GM23248 (cell line): ENCODE measurements around the gene SLAMF7. TPM values are rescaled to one million over a fixed set of nuclear protein-coding genes. Genes with fewer than 3 reads are reported as not detected.

Experiments
- DNase-seq: peaks from one replicate; pipeline ENCODE4 v3.0.0-alpha.2; 2015
- H2AFZ ChIP-seq: fragments of 200-600 bp; sonication (generic); 2 replicates; pipeline ENCODE4 v1.6.1; 2016; ENCODE audit warnings: antibody characterized with exemption
- H3F3A ChIP-seq: fragments of 200-600 bp; sonication (generic); 2 replicates; pipeline ENCODE4 v1.6.1; 2016; ENCODE audit warnings: mild to moderate bottlenecking, antibody characterized with exemption, mixed run types; ENCODE audit not compliant: insufficient read depth
- H3K27ac ChIP-seq: fragments of 200-600 bp; sonication (generic); 2 replicates; pipeline ENCODE4 v1.5.1; 2016; ENCODE audit warnings: mild to moderate bottlenecking
- H3K27me3 ChIP-seq: fragments of 200-600 bp; sonication (generic); replicated peaks from 2 replicates; pipeline ENCODE4 v1.6.1; 2016; ENCODE audit warnings: mild to moderate bottlenecking; ENCODE audit not compliant: insufficient read depth
- H3K36me3 ChIP-seq: fragments of 200-600 bp; sonication (generic); 2 replicates; pipeline ENCODE4 v1.6.1; 2016; ENCODE audit warnings: low read depth, mild to moderate bottlenecking
- H3K4me1 ChIP-seq: fragments of 200-600 bp; sonication (generic); 2 replicates; pipeline ENCODE4 v1.6.1; 2016; ENCODE audit warnings: mild to moderate bottlenecking; ENCODE audit not compliant: insufficient read depth
- H3K4me2 ChIP-seq: fragments of 200-600 bp; sonication (generic); one replicate; pipeline ENCODE4 v1.6.1; 2016; ENCODE audit warnings: mild to moderate bottlenecking; ENCODE audit not compliant: unreplicated experiment
- H3K4me3 ChIP-seq: fragments of 200-600 bp; sonication (generic); 2 replicates; pipeline ENCODE4 v1.5.1; 2016; ENCODE audit warnings: mild to moderate bottlenecking
- H3K79me2 ChIP-seq: fragments of 200-600 bp; sonication (generic); 2 replicates; pipeline ENCODE4 v1.6.1; 2016; ENCODE audit warnings: mild to moderate bottlenecking; ENCODE audit not compliant: insufficient read depth
- H3K9ac ChIP-seq: fragments of 200-600 bp; sonication (generic); 2 replicates; pipeline ENCODE4 v1.6.1; 2016; ENCODE audit warnings: mild to moderate bottlenecking
- H3K9me2 ChIP-seq: fragments of 200-600 bp; sonication (generic); 2 replicates; pipeline ENCODE4 v1.6.1; 2016; ENCODE audit warnings: mixed run types, mild to moderate bottlenecking, moderate library complexity; ENCODE audit not compliant: insufficient read depth
- H3K9me3 ChIP-seq: fragments of 200-600 bp; sonication (generic); one replicate; pipeline ENCODE4 v1.6.1; 2017; ENCODE audit warnings: low read depth
- H4K20me1 ChIP-seq: fragments of 200-600 bp; sonication (generic); 2 replicates; pipeline ENCODE4 v1.6.0; 2016; ENCODE audit not compliant: insufficient read depth
- EZH2 ChIP-seq: fragments of 200-600 bp; sonication (generic); IDR thresholded peaks from 2 replicates; pipeline ENCODE4 v1.6.1; 2018; ENCODE audit warnings: antibody characterized with exemption, mild to moderate bottlenecking; ENCODE audit not compliant: insufficient read depth, poor library complexity, severe bottlenecking
- EZH2phosphoT487 ChIP-seq: fragments of 200-600 bp; sonication (generic); IDR thresholded peaks from 2 replicates; pipeline ENCODE4 v1.6.1; 2018; ENCODE audit warnings: antibody characterized with exemption, moderate library complexity, mild to moderate bottlenecking, low read depth; ENCODE audit not compliant: insufficient read depth
- WGBS, 2 experiments: methylation state at CpG; one replicate each; pipeline ENCODE4 v1.1.6; 2015 to 2017; ENCODE audit warnings: low lambda C conversion rate in 2 of 2, low coverage in 1 of 2; ENCODE audit errors: missing lambda C conversion rate in 2 of 2; 5-methylcytosine and 5-hydroxymethylcytosine counted together
- in situ Hi-C: fragments of 300-500 bp; cut with MboI; formaldehyde crosslinking; loops from 2 replicates; pipeline ENCODE4 v1.15.0; 2020
- polyA plus RNA-seq: library from polyadenylated mRNA; unstranded; fragments of >200 nt; fragmentation: Nextera tagmentation; extraction: Ambion mirVana; gene quantifications from 2 replicates; pipeline ENCODE4 v1.2.1, GENCODE V29; 2016
- total RNA-seq: library from RNA; depleted of rRNA; stranded (reverse); fragments of >200 nt; shearing (Covaris generic); gene quantifications from 2 replicates; pipeline ENCODE4 v1.2.3, GENCODE V29; 2014

SLAMF7 gene
- total and polyA plus RNA-seq, 2 experiments from 2014 or later, result not detected

DNA sequence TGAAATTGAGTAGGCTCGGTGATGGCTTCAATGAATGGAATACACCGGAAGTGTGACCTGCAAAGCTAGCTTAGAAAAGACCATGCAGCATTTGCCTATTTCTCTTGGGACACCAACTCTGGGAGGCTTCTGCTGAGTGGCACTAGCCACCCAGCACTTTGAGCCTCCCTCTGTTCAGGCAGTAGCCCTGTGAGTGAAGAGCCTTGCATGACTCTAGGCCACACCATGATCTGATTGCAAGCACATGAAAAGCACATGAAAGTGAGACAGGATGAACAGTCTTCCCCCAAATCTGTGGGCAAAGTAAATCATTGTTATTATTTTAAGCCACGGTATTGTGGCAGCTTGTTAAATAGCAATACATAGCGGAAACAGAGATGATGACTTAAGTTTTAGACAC, 30.2 kb upstream of the SLAMF7 start:
- 42 to 46% methylated on average over 4 of the region's 4 CpGs for WGBS, 2 experiments
- in situ Hi-C loops, result no loop called here
- peaks cover 6% of the 10 kb centered on the region for H3K27me3 ChIP-seq

GRCh38 chr1:160709715-160710114, 29.3 kb upstream of the SLAMF7 start:
- H3K79me2 ChIP-seq, result no peaks in the 10 kb centered on the region
- no peaks in the 10 kb centered on the region for H3K4me1 ChIP-seq
- no peaks in the 10 kb centered on the region for H3K36me3 ChIP-seq
- no peaks in the 10 kb centered on the region for H4K20me1 ChIP-seq
- no peak overlapping the region for H2AFZ ChIP-seq
- H3K27ac ChIP-seq, result no peak overlapping the region
- TF ChIP-seq EZH2phosphoT487, result no peak
- TF ChIP-seq EZH2, result no peak
- no peak overlapping the region for H3K4me2 ChIP-seq
- H3K9me2 ChIP-seq, result no peaks in the 10 kb centered on the region
- no peaks in the 10 kb centered on the region for H3K9me3 ChIP-seq
- 0% methylated on average over 1 of the region's 1 CpG for WGBS, 2 experiments
- H3K9ac ChIP-seq, result no peak overlapping the region
- DNase-seq, result no peak
- no peak overlapping the region for H3K4me3 ChIP-seq
- peaks cover 6% of the 10 kb centered on the region for H3K27me3 ChIP-seq
- in situ Hi-C loops, result no loop called here
- no peaks in the 10 kb centered on the region for H3F3A ChIP-seq

More for the DNA sequence above, 30.2 kb upstream of the SLAMF7 start:
- Histone ChIP-seq H3K9ac (no peak overlapping the region), H3K9me3 (no peaks in the 10 kb centered on the region), H3K79me2 (no peaks in the 10 kb centered on the region), H3K4me1 (no peaks in the 10 kb centered on the region), H3K27ac (no peak overlapping the region), H3F3A (no peaks in the 10 kb centered on the region), H4K20me1 (no peaks in the 10 kb centered on the region), H2AFZ (no peak overlapping the region), H3K4me2 (no peak overlapping the region), H3K4me3 (no peak overlapping the region), H3K36me3 (no peaks in the 10 kb centered on the region), H3K9me2 (no peaks in the 10 kb centered on the region)
- TF ChIP-seq EZH2phosphoT487 (no peak), EZH2 (no peak)
- DNase-seq, result no peak

GRCh38 chr1:160710517-160711252, 28.4 kb upstream of the SLAMF7 start:
- TF ChIP-seq EZH2, result no peak
- TF ChIP-seq EZH2phosphoT487, result no peak
- no peak overlapping the region for H3K9ac ChIP-seq
- H3K79me2 ChIP-seq, result no peaks in the 10 kb centered on the region
- no peaks in the 10 kb centered on the region for H3K36me3 ChIP-seq
- H2AFZ ChIP-seq, result no peak overlapping the region
- no peaks in the 10 kb centered on the region for H3F3A ChIP-seq
- in situ Hi-C loops, result no loop called here
- no peaks in the 10 kb centered on the region for H3K9me2 ChIP-seq
- H3K4me2 ChIP-seq, result no peak overlapping the region
- no peak overlapping the region for H3K27ac ChIP-seq
- H3K27me3 ChIP-seq, result peaks cover 6% of the 10 kb centered on the region
- H3K4me1 ChIP-seq, result no peaks in the 10 kb centered on the region
- 27 to 36% methylated on average over 4 of the region's 4 CpGs for WGBS, 2 experiments
- no peaks in the 10 kb centered on the region for H4K20me1 ChIP-seq
- DNase-seq, result no peak
- no peaks in the 10 kb centered on the region for H3K9me3 ChIP-seq
- H3K4me3 ChIP-seq, result no peak overlapping the region

DNA sequence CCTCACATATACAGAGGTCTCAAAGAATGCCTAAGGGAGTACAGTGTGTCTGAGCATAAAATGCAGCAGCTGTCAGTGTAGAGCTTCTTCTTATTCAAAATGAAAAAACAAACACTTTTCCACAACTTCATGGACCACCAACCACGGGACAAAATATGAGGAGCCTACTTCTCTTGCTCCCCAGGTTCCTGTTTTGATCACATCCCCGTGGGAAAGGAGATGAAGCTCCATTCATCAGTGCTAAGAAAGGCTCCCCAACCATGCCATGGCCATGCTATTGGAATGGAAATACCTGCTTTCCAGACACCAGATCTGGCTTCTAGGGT, 27.8 kb upstream of the SLAMF7 start:
- Histone ChIP-seq H3K36me3 (no peaks in the 10 kb centered on the region), H3F3A (no peaks in the 10 kb centered on the region), H4K20me1 (no peaks in the 10 kb centered on the region), H3K9ac (no peak overlapping the region), H3K27ac (no peak overlapping the region), H2AFZ (no peak overlapping the region), H3K4me2 (no peak overlapping the region), H3K4me1 (no peaks in the 10 kb centered on the region), H3K9me3 (no peaks in the 10 kb centered on the region), H3K4me3 (no peak overlapping the region), H3K27me3 (peaks cover 6% of the 10 kb centered on the region), H3K79me2 (no peaks in the 10 kb centered on the region), H3K9me2 (no peaks in the 10 kb centered on the region)
- DNase-seq, result no peak
- in situ Hi-C loops, result no loop called here
- TF ChIP-seq EZH2, result no peak
- TF ChIP-seq EZH2phosphoT487, result no peak
- WGBS, 2 experiments, result 0 to 3% methylated on average over 2 of the region's 2 CpGs
